ENCODE results near the gene ACO2. TPM values are rescaled to one million over a fixed set of nuclear protein-coding genes. Genes with fewer than 3 reads are reported as not detected.

The ACO2 gene
- total and polyA plus RNA-seq, 2 of the 13 experiments (the other 11 are each of a cell fraction or from before 2014, with no cell fraction given): 19.2 to 45.6 TPM

DNA sequence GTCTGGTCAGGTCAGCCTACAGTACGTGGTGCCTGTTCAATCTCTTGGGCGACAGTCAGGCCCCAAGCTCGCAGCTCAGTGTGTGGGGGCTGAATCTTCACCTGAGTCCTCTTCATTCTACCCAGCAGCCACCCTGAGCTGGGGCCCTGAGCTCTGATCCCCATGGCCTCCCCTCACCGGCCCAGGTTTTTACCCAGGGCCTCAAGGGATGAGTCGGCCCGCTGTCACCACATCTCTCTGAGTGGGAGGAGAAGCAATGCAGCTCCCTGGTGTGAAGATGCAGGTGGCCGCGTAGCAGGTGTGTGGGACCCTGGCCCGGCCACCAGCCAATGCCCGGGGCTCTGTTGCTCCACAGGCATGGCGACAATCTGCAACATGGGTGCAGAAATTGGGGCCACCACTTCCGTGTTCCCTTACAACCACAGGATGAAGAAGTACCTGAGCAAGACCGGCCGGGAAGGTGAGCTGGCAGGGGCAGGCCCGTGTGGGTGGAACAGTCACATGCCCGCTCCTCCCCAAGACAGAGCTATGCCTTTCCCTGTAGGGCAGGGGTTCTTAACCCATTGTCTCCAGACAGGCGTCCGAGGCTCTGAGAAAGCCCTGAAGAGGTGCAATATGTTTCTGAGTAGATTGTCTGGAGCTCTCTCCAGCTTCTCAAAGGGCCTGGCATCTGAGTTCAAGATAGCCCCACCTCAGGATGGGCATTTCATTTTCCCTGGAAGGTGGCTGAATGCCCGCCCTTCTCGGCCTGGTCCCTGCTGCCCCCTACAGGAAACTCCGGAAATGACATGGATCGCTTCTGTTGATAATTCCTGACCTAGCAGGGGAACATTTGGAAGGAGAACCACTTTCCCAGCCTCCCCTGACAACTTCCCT lies 48.5 kb downstream of the ACO2 start (continued):
- TF ChIP-seq, protein P1, sequence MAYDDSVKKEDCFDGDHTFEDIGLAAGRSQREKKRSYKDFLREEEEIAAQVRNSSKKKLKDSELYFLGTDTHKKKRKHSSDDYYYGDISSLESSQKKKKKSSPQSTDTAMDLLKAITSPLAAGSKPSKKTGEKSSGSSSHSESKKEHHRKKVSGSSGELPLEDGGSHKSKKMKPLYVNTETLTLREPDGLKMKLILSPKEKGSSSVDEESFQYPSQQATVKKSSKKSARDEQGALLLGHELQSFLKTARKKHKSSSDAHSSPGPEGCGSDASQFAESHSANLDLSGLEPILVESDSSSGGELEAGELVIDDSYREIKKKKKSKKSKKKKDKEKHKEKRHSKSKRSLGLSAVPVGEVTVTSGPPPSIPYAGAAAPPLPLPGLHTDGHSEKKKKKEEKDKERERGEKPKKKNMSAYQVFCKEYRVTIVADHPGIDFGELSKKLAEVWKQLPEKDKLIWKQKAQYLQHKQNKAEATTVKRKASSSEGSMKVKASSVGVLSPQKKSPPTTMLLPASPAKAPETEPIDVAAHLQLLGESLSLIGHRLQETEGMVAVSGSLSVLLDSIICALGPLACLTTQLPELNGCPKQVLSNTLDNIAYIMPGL (CRISPR knock-in tag; IDR thresholded peaks at IDR 0.05; ENCODE audit: borderline replicate concordance in 1 of 2, low read depth in 1 of 2): 0 out of 4 replicates have a peak, but pooled peaks of 1 of the 2 experiments have one; percentile 25
- TF ChIP-seq KAT7 (CRISPR knock-in tag; IDR thresholded peaks at IDR 0.05; ENCODE audit: borderline replicate concordance) (no peak), RCOR2 (CRISPR knock-in tag; IDR thresholded peaks at IDR 0.05) (no peak), SAFB2 (CRISPR knock-in tag; IDR thresholded peaks at IDR 0.05; ENCODE audit: borderline replicate concordance, low read depth) (0 out of 2 replicates have a peak, but pooled peaks have one; percentile 48), ZNF746 (CRISPR knock-in tag; IDR thresholded peaks at IDR 0.05) (no peak), TBX2 (CRISPR knock-in tag; IDR thresholded peaks at IDR 0.05; ENCODE audit: borderline replicate concordance) (no peak), THAP11 (CRISPR knock-in tag; IDR thresholded peaks at IDR 0.05) (0 out of 2 replicates have a peak, but pooled peaks have one; percentile 44), ZNF546 (CRISPR knock-in tag; conservative IDR thresholded peaks at IDR 0.05) (no peak), ZNF33B (CRISPR knock-in tag; IDR thresholded peaks at IDR 0.05) (no peak), NR3C1 (CRISPR knock-in tag; IDR thresholded peaks at IDR 0.05) (no peak), ZNF614 (CRISPR knock-in tag; IDR thresholded peaks at IDR 0.05; ENCODE audit: borderline replicate concordance) (0 out of 2 replicates have a peak, but pooled peaks have one; percentile 22), RXRB (CRISPR knock-in tag; IDR thresholded peaks at IDR 0.05; ENCODE audit: borderline replicate concordance) (no peak), ZNF282 (IDR thresholded peaks at IDR 0.05; ENCODE audit: partially characterized antibody) (no peak), DNMT3B (CRISPR knock-in tag; conservative IDR thresholded peaks at IDR 0.05) (no peak), SMC3 (IDR thresholded peaks at IDR 0.05; ENCODE audit: low read length) (peak; percentile 70; the same call in 1 of the 2 replicates), ETV6 (CRISPR knock-in tag; conservative IDR thresholded peaks at IDR 0.05) (no peak), SP4 (CRISPR knock-in tag; IDR thresholded peaks at IDR 0.05) (peak; percentile 66; the same call in 1 of the 2 replicates)
- TF ChIP-seq, protein P2, sequence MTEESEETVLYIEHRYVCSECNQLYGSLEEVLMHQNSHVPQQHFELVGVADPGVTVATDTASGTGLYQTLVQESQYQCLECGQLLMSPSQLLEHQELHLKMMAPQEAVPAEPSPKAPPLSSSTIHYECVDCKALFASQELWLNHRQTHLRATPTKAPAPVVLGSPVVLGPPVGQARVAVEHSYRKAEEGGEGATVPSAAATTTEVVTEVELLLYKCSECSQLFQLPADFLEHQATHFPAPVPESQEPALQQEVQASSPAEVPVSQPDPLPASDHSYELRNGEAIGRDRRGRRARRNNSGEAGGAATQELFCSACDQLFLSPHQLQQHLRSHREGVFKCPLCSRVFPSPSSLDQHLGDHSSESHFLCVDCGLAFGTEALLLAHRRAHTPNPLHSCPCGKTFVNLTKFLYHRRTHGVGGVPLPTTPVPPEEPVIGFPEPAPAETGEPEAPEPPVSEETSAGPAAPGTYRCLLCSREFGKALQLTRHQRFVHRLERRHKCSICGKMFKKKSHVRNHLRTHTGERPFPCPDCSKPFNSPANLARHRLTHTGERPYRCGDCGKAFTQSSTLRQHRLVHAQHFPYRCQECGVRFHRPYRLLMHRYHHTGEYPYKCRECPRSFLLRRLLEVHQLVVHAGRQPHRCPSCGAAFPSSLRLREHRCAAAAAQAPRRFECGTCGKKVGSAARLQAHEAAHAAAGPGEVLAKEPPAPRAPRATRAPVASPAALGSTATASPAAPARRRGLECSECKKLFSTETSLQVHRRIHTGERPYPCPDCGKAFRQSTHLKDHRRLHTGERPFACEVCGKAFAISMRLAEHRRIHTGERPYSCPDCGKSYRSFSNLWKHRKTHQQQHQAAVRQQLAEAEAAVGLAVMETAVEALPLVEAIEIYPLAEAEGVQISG (CRISPR knock-in tag; IDR thresholded peaks at IDR 0.05): no peak
- TF ChIP-seq, protein P3, sequence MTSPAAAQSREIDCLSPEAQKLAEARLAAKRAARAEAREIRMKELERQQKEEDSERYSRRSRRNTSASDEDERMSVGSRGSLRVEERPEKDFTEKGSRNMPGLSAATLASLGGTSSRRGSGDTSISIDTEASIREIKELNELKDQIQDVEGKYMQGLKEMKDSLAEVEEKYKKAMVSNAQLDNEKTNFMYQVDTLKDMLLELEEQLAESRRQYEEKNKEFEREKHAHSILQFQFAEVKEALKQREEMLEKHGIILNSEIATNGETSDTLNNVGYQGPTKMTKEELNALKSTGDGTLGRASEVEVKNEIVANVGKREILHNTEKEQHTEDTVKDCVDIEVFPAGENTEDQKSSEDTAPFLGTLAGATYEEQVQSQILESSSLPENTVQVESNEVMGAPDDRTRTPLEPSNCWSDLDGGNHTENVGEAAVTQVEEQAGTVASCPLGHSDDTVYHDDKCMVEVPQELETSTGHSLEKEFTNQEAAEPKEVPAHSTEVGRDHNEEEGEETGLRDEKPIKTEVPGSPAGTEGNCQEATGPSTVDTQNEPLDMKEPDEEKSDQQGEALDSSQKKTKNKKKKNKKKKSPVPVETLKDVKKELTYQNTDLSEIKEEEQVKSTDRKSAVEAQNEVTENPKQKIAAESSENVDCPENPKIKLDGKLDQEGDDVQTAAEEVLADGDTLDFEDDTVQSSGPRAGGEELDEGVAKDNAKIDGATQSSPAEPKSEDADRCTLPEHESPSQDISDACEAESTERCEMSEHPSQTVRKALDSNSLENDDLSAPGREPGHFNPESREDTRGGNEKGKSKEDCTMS (CRISPR knock-in tag; conservative IDR thresholded peaks at IDR 0.05): no peak
- TF ChIP-seq, protein P4, sequence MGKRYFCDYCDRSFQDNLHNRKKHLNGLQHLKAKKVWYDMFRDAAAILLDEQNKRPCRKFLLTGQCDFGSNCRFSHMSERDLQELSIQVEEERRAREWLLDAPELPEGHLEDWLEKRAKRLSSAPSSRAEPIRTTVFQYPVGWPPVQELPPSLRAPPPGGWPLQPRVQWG (CRISPR knock-in tag; IDR thresholded peaks at IDR 0.05; ENCODE audit: borderline replicate concordance, low read depth): no peak
- TF ChIP-seq, protein P5, sequence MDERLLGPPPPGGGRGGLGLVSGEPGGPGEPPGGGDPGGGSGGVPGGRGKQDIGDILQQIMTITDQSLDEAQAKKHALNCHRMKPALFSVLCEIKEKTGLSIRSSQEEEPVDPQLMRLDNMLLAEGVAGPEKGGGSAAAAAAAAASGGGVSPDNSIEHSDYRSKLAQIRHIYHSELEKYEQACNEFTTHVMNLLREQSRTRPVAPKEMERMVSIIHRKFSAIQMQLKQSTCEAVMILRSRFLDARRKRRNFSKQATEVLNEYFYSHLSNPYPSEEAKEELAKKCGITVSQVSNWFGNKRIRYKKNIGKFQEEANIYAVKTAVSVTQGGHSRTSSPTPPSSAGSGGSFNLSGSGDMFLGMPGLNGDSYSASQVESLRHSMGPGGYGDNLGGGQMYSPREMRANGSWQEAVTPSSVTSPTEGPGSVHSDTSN (CRISPR knock-in tag; IDR thresholded peaks at IDR 0.05): no peak

Measured in HepG2 (cell line).